Activated CD4-positive, alpha-beta T cell treated with anti-CD3 and anti-CD28 coated beads, Interleukin-2, amount 10 ng/mL, durations not matched to agents 24 days and 14 days (primary cell): Measurements from ENCODE around the gene COL1A2. TPM values are rescaled to one million over a fixed set of nuclear protein-coding genes. Genes with fewer than 3 reads are reported as not detected.
A peak's percentile ranks its signal among the peaks of the same experiment; 100 is the strongest.

Experiments
- DNase-seq: peaks from one replicate; pipeline ENCODE4 v3.0.0; 2022
- H3K27ac Mint-ChIP-seq: one replicate; pipeline ENCODE4 v1.8.0; 2022; ENCODE audit warnings: mild to moderate bottlenecking, mixed read lengths
- H3K27me3 Mint-ChIP-seq: one replicate; pipeline ENCODE4 v1.8.0; 2022; ENCODE audit warnings: mixed read lengths
- H3K36me3 Mint-ChIP-seq: one replicate; pipeline ENCODE4 v1.8.0; 2022; ENCODE audit warnings: low read depth, mild to moderate bottlenecking, mixed read lengths
- H3K4me1 Mint-ChIP-seq: one replicate; pipeline ENCODE4 v1.8.0; 2021; ENCODE audit warnings: mixed read lengths
- H3K4me3 Mint-ChIP-seq: one replicate; pipeline ENCODE4 v1.8.0; 2022; ENCODE audit warnings: mild to moderate bottlenecking, moderate library complexity, mixed read lengths
- H3K9me3 Mint-ChIP-seq: one replicate; pipeline ENCODE4 v1.8.0; 2021; ENCODE audit warnings: mixed read lengths
- intact Hi-C: fragments of 100-400 bp; cut with micrococcal nuclease; formaldehyde crosslinking; loops from one replicate; pipeline ENCODE4 v1.15.1; 2023
- total RNA-seq: library from RNA; stranded (reverse); gene quantifications from 2 replicates; pipeline ENCODE4 v1.2.3, GENCODE V29; 2022

COL1A2 gene
- total RNA-seq, 1 donor from 2014 or later = 6.5 TPM

- Mint-ChIP-seq H3K9me3 (no peaks in the 10 kb centered on the region), H3K27me3 (peaks cover 2% of the 10 kb centered on the region)
- intact Hi-C loops = loop anchor here (5.0 to 10.0 kb wide), 5 partner anchors 95 to 678 kb away; partner anchors contain the start of gene SGCE
Observed at GRCh38 chr7:94392393-94392786, 2.3 kb upstream of the COL1A2 start.

GRCh38 chr7:94393246-94394108, 1.2 kb upstream of the COL1A2 start:
- H3K27ac Mint-ChIP-seq = no peak overlapping the region
- peak overlapping the region; percentile 77 for H3K4me3 Mint-ChIP-seq
- H3K9me3 Mint-ChIP-seq = no peaks in the 10 kb centered on the region
- intact Hi-C loops = loop anchor here (2.0 to 10.0 kb wide), 6 partner anchors 96 to 951 kb away; partner anchors contain the start of gene SGCE
- H3K4me1 Mint-ChIP-seq = peaks cover 28% of the 10 kb centered on the region
- no peaks in the 10 kb centered on the region for H3K36me3 Mint-ChIP-seq
- peaks cover 2% of the 10 kb centered on the region for H3K27me3 Mint-ChIP-seq
- peak; percentile 58 for DNase-seq

More at GRCh38 chr7:94392393-94392786, 2.3 kb upstream of the COL1A2 start:
- no peak for DNase-seq
- Mint-ChIP-seq H3K27ac (peak overlapping the region; percentile 89), H3K4me3 (peak overlapping the region; percentile 77), H3K36me3 (no peaks in the 10 kb centered on the region), H3K4me1 (peaks cover 28% of the 10 kb centered on the region)

DNA sequence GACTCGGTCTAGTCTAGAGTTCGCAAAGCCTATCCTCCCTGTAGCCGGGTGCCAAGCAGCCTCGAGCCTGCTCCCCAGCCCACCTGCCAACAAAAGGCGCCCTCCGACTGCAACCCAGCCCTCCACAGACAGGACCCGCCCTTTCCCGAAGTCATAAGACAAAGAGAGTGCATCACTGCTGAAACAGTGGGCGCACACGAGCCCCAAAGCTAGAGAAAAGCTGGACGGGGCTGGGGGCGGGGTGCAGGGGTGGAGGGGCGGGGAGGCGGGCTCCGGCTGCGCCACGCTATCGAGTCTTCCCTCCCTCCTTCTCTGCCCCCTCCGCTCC, 622 bp upstream of the COL1A2 start:
- no peak for DNase-seq
- Mint-ChIP-seq H3K27me3 (peaks cover 2% of the 10 kb centered on the region), H3K9me3 (no peaks in the 10 kb centered on the region), H3K27ac (no peak overlapping the region), H3K4me3 (peak overlapping the region; percentile 76), H3K4me1 (peaks cover 28% of the 10 kb centered on the region), H3K36me3 (no peaks in the 10 kb centered on the region)
- intact Hi-C loops = loop anchor here (2.0 to 10.0 kb wide), 6 partner anchors 97 to 951 kb away; partner anchors contain the start of gene SGCE

GRCh38 chr7:94395141-94396036, 694 bp downstream of the COL1A2 start:
- Mint-ChIP-seq H3K9me3 (no peaks in the 10 kb centered on the region), H3K4me1 (peaks cover 28% of the 10 kb centered on the region), H3K4me3 (peak overlapping the region; percentile 76), H3K27ac (peak overlapping the region; percentile 65), H3K36me3 (no peaks in the 10 kb centered on the region), H3K27me3 (peaks cover 2% of the 10 kb centered on the region)
- DNase-seq = peak; percentile 85
- intact Hi-C loops = loop anchor here (1.0 to 10.0 kb wide), 6 partner anchors 221 to 1148 kb away; partner anchors contain the start of gene BET1

- DNase-seq = no peak
- Mint-ChIP-seq H3K27me3 (peaks cover 5% of the 10 kb centered on the region), H3K4me3 (no peak overlapping the region), H3K9me3 (no peaks in the 10 kb centered on the region), H3K4me1 (peaks cover 28% of the 10 kb centered on the region), H3K36me3 (no peaks in the 10 kb centered on the region), H3K27ac (no peak overlapping the region)
- intact Hi-C loops = loop anchor here (5.0 to 10.0 kb wide), 3 partner anchors 221 to 1149 kb away; no protein-coding TSS in a partner anchor
Observed at GRCh38 chr7:94396037-94396431, 1.3 kb downstream of the COL1A2 start.

GRCh38 chr7:94396596-94396995, 1.9 kb downstream of the COL1A2 start:
- H3K4me1 Mint-ChIP-seq = peaks cover 27% of the 10 kb centered on the region
- no peaks in the 10 kb centered on the region for H3K36me3 Mint-ChIP-seq
- no peak overlapping the region for H3K27ac Mint-ChIP-seq
- H3K9me3 Mint-ChIP-seq = no peaks in the 10 kb centered on the region
- no peak overlapping the region for H3K4me3 Mint-ChIP-seq
- no peak for DNase-seq
- intact Hi-C loops = loop anchor here (5.0 to 10.0 kb wide), 3 partner anchors 222 to 1149 kb away; no protein-coding TSS in a partner anchor
- H3K27me3 Mint-ChIP-seq = peaks cover 6% of the 10 kb centered on the region

GRCh38 chr7:94397722-94398121, 3.0 kb downstream of the COL1A2 start:
- no peak overlapping the region for H3K4me3 Mint-ChIP-seq
- H3K27ac Mint-ChIP-seq = no peak overlapping the region
- peaks cover 18% of the 10 kb centered on the region for H3K4me1 Mint-ChIP-seq
- DNase-seq = no peak
- no peaks in the 10 kb centered on the region for H3K9me3 Mint-ChIP-seq
- H3K27me3 Mint-ChIP-seq = peaks cover 6% of the 10 kb centered on the region
- intact Hi-C loops = loop anchor here (5.0 to 10.0 kb wide), 3 partner anchors 223 to 1150 kb away; no protein-coding TSS in a partner anchor
- no peaks in the 10 kb centered on the region for H3K36me3 Mint-ChIP-seq

- Mint-ChIP-seq H3K4me1 (peaks cover 9% of the 10 kb centered on the region), H3K4me3 (no peak overlapping the region), H3K27ac (no peak overlapping the region), H3K27me3 (peaks cover 6% of the 10 kb centered on the region), H3K9me3 (no peaks in the 10 kb centered on the region), H3K36me3 (no peaks in the 10 kb centered on the region)
- DNase-seq = no peak
- intact Hi-C loops = loop anchor here (5.0 to 10.0 kb wide), 3 partner anchors 224 to 1152 kb away; no protein-coding TSS in a partner anchor
Observed at GRCh38 chr7:94398841-94399240, 4.1 kb downstream of the COL1A2 start.

- no peak for DNase-seq
- Mint-ChIP-seq H3K27ac (no peak overlapping the region), H3K27me3 (peaks cover 6% of the 10 kb centered on the region), H3K36me3 (no peaks in the 10 kb centered on the region), H3K9me3 (no peaks in the 10 kb centered on the region), H3K4me3 (no peak overlapping the region), H3K4me1 (peaks cover 4% of the 10 kb centered on the region)
- intact Hi-C loops = no loop called here
Observed at GRCh38 chr7:94400022-94400421, 5.3 kb downstream of the COL1A2 start.

GRCh38 chr7:94400643-94401427, 6.1 kb downstream of the COL1A2 start:
- intact Hi-C loops = no loop called here
- H3K4me1 Mint-ChIP-seq = no peaks in the 10 kb centered on the region
- H3K27me3 Mint-ChIP-seq = peaks cover 6% of the 10 kb centered on the region
- H3K9me3 Mint-ChIP-seq = no peaks in the 10 kb centered on the region
- no peaks in the 10 kb centered on the region for H3K36me3 Mint-ChIP-seq
- no peak overlapping the region for H3K27ac Mint-ChIP-seq
- DNase-seq = no peak
- no peak overlapping the region for H3K4me3 Mint-ChIP-seq

GRCh38 chr7:94401428-94401814, 6.7 kb downstream of the COL1A2 start:
- intact Hi-C loops = no loop called here
- H3K36me3 Mint-ChIP-seq = no peaks in the 10 kb centered on the region
- H3K27ac Mint-ChIP-seq = no peak overlapping the region
- H3K4me3 Mint-ChIP-seq = no peak overlapping the region
- H3K4me1 Mint-ChIP-seq = no peaks in the 10 kb centered on the region
- no peak for DNase-seq
- no peaks in the 10 kb centered on the region for H3K9me3 Mint-ChIP-seq
- H3K27me3 Mint-ChIP-seq = peaks cover 6% of the 10 kb centered on the region

DNA sequence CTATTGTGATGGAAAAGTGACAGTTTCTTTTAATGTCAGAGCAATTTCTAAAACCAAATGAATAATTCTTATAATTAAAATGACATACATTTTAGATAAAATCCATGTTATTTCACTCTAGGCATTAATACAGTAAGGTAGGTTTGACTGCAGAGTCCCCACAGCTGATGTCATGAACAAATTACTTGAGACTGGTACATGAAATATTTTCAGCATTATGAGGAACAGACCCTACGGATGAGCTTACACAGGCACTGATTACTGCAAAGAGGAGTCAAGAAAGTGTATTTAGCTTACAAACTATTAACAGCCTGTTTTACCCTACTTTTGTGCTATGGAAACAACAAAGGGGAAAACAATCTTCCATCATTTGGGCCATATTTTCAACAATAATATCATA, 8.9 kb downstream of the COL1A2 start:
- intact Hi-C loops = no loop called here
- H3K27ac Mint-ChIP-seq = no peak overlapping the region
- DNase-seq = no peak
- H3K27me3 Mint-ChIP-seq = peaks cover 4% of the 10 kb centered on the region
- no peak overlapping the region for H3K4me3 Mint-ChIP-seq
- H3K9me3 Mint-ChIP-seq = no peaks in the 10 kb centered on the region
- H3K36me3 Mint-ChIP-seq = no peaks in the 10 kb centered on the region
- H3K4me1 Mint-ChIP-seq = no peaks in the 10 kb centered on the region

DNA sequence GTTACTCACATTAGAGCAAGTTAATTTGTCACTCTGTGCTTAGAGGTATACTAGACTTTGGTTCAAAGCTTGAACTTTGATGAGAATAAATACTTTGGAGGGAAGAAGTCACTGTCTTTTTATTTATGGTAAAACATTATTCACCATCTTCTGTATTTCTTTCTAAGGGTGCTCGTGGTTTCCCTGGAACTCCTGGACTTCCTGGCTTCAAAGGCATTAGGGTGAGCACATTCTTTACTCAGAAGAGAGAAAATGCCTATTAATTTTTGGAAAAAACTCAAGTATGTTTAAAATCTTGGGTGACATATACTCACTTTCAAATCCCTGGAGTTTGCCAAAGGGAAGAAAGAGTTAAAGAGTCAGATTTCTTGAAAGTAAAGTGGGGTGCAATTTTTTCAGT, 10.8 kb downstream of the COL1A2 start:
- intact Hi-C loops = no loop called here
- no peaks in the 10 kb centered on the region for H3K9me3 Mint-ChIP-seq

More for the DNA sequence above, 10.8 kb downstream of the COL1A2 start:
- Mint-ChIP-seq H3K27me3 (peaks cover 4% of the 10 kb centered on the region), H3K36me3 (no peaks in the 10 kb centered on the region), H3K27ac (no peak overlapping the region), H3K4me1 (no peaks in the 10 kb centered on the region), H3K4me3 (no peak overlapping the region)
- DNase-seq = no peak
